ENCODE data around the gene SNCAIP.

- TF ChIP-seq CTCF (IDR thresholded peaks at IDR 0.05), result no peak
- TF ChIP-seq POLR2A (IDR thresholded peaks at IDR 0.05; ENCODE audit: low read depth), result no peak
- no peak for TF ChIP-seq EP300 (IDR thresholded peaks at IDR 0.05)
- TF ChIP-seq POLR2AphosphoS5 (IDR thresholded peaks at IDR 0.05), result no peak
Measured at GRCh38 chr5:122371511-122372151, 59.6 kb downstream of the SNCAIP start.
